IMR-90 (cell line): ENCODE measurements around the gene TIPARP. TPM values are rescaled to one million over a fixed set of nuclear protein-coding genes. Genes with fewer than 3 reads are reported as not detected.

Source experiments
- ATAC-seq: fragments of 200-7000 bp; cut with Tn5 transposase; 2 replicates; pipeline ENCODE4 v1.9.1; 2020; ENCODE audit warnings: low read depth, mild to moderate bottlenecking, moderate library complexity
- BruUV-seq: library from RNA; stranded (reverse); fragments of 400-500 nt; replicated peaks from 2 replicates; lab custom pipeline; 2021; lab: Mats Ljungman, UMichigan
- CTCF ChIA-PET: fragments of 300-600 bp; formaldehyde crosslinking; extraction: SDS; loops from one replicate; lab custom pipeline; 2021; ENCODE audit warnings: antibody characterized with exemption; lab: Yijun Ruan, JAX
- POLR2A ChIA-PET: fragments of 300-600 bp; sonication (Branson Sonifier 250); formaldehyde crosslinking; loops from one replicate; lab custom pipeline; 2022; ENCODE audit warnings: antibody characterized with exemption; ENCODE audit not compliant: unreplicated experiment; lab: Charles Lee
- DNase-seq: peaks from one replicate; pipeline ENCODE4 v3.0.0; 2013
- H2AFZ ChIP-seq: replicated peaks from 2 replicates; pipeline ENCODE3; 2013; ENCODE audit warnings: low read length, mild to moderate bottlenecking; ENCODE audit not compliant: poor library complexity
- H2AK5ac ChIP-seq: 2 replicates; pipeline ENCODE4 v1.6.1; 2013; ENCODE audit warnings: low read depth, low read length, inconsistent platforms
- H2AK9ac ChIP-seq: replicated peaks from 2 replicates; pipeline ENCODE3; 2013; ENCODE audit warnings: mild to moderate bottlenecking, low read depth, low read length, moderate library complexity; ENCODE audit not compliant: poor library complexity
- H2BK120ac ChIP-seq: 2 replicates; pipeline ENCODE4 v1.6.1; 2013; ENCODE audit warnings: low read depth, low read length, inconsistent platforms
- H2BK15ac ChIP-seq: 3 replicates; pipeline ENCODE4 v1.6.1; 2013; ENCODE audit warnings: low read depth, low read length, inconsistent platforms
- H2BK20ac ChIP-seq: 2 replicates; pipeline ENCODE4 v1.6.1; 2013; ENCODE audit warnings: low read depth, mild to moderate bottlenecking, inconsistent platforms, low read length, moderate library complexity
- H2BK5ac ChIP-seq: 2 replicates; pipeline ENCODE4 v1.6.1; 2013; ENCODE audit warnings: mild to moderate bottlenecking, low read depth, low read length, inconsistent platforms; ENCODE audit not compliant: poor library complexity, severe bottlenecking
- H3K14ac ChIP-seq: replicated peaks from 2 replicates; pipeline ENCODE4 v1.6.1; 2013; ENCODE audit warnings: low read depth, low read length, inconsistent platforms
- H3K18ac ChIP-seq: 2 replicates; pipeline ENCODE4 v1.6.1; 2013; ENCODE audit warnings: low read depth, low read length, control low read depth
- H3K23ac ChIP-seq: 2 replicates; pipeline ENCODE4 v1.6.1; 2013; ENCODE audit warnings: low read depth, low read length, inconsistent platforms
- H3K27ac ChIP-seq: 2 replicates; pipeline ENCODE4 v1.5.1; 2013; ENCODE audit warnings: mild to moderate bottlenecking, control low read depth, low read length; ENCODE audit not compliant: insufficient read depth
- H3K27me3 ChIP-seq: 2 replicates; pipeline ENCODE4 v1.6.1; 2013; ENCODE audit warnings: low read length; ENCODE audit not compliant: control insufficient read depth, insufficient read depth
- H3K36me3 ChIP-seq: 2 replicates; pipeline ENCODE4 v1.6.1; 2013; ENCODE audit warnings: low read length, mixed read lengths; ENCODE audit not compliant: control insufficient read depth, insufficient read depth
- H3K4ac ChIP-seq: 2 replicates; pipeline ENCODE4 v1.6.1; 2013; ENCODE audit warnings: low read depth, low read length, inconsistent platforms
- H3K4me1 ChIP-seq: 2 replicates; pipeline ENCODE4 v1.6.1; 2013; ENCODE audit warnings: low read length, mixed read lengths; ENCODE audit not compliant: control insufficient read depth, insufficient read depth
- H3K4me2 ChIP-seq: 2 replicates; pipeline ENCODE4 v1.6.1; 2013; ENCODE audit warnings: low read depth, mild to moderate bottlenecking, control low read depth, low read length, moderate library complexity
- H3K4me3 ChIP-seq: 2 replicates; pipeline ENCODE4 v1.5.1; 2013; ENCODE audit warnings: low read depth, mild to moderate bottlenecking, control low read depth, low read length, moderate library complexity; ENCODE audit not compliant: insufficient read depth
- H3K56ac ChIP-seq: 2 replicates; pipeline ENCODE4 v1.6.1; 2013; ENCODE audit warnings: low read length, inconsistent platforms; ENCODE audit not compliant: insufficient read depth; ENCODE audit errors: extremely low read depth
- H3K79me1 ChIP-seq, 2 experiments: 2 replicates each; pipeline ENCODE4 v1.6.1; 2013; ENCODE audit warnings: low read length in 2 of 2, inconsistent platforms in 1 of 2, low read depth in 1 of 2
- H3K9ac ChIP-seq: 2 replicates; pipeline ENCODE4 v1.6.1; 2013; ENCODE audit warnings: low read depth, low read length, control low read depth
- H3K9me1 ChIP-seq: 2 replicates; pipeline ENCODE4 v1.6.1; 2013; ENCODE audit warnings: low read length, inconsistent platforms; ENCODE audit not compliant: insufficient read depth
- H3K9me3 ChIP-seq: 2 replicates; pipeline ENCODE4 v1.6.1; 2013; ENCODE audit warnings: low read length; ENCODE audit not compliant: control insufficient read depth, insufficient read depth
- H4K20me1 ChIP-seq: 2 replicates; pipeline ENCODE4 v1.6.1; 2013; ENCODE audit warnings: low read length, inconsistent platforms; ENCODE audit not compliant: insufficient read depth
- H4K5ac ChIP-seq: 2 replicates; pipeline ENCODE4 v1.6.1; 2013; ENCODE audit warnings: mild to moderate bottlenecking, low read depth, low read length, control low read depth
- H4K8ac ChIP-seq, 2 experiments: 2 replicates each; pipeline ENCODE4 v1.6.1; 2013; ENCODE audit warnings: low read depth in 2 of 2, low read length in 2 of 2, control low read depth in 1 of 2, inconsistent platforms in 1 of 2
- H4K91ac ChIP-seq: 2 replicates; pipeline ENCODE4 v1.6.1; 2013; ENCODE audit warnings: low read depth, low read length, inconsistent platforms; ENCODE audit not compliant: insufficient read depth
- BHLHE40 ChIP-seq: fragments of 150-350 bp; IDR thresholded peaks from 2 replicates; pipeline ENCODE4 v1.6.1; 2016; ENCODE audit warnings: mild to moderate bottlenecking, low read depth, low read length
- CEBPB ChIP-seq: IDR thresholded peaks from 2 replicates; pipeline ENCODE4 v1.6.1; 2012; ENCODE audit warnings: low read depth, low read length, improper control_type of control experiment
- CHD1 ChIP-seq: IDR thresholded peaks from 2 replicates; pipeline ENCODE4 v1.6.1; 2012; ENCODE audit warnings: low read depth, low read length, improper control_type of control experiment
- CTCF ChIP-seq: conservative IDR thresholded peaks from 2 replicates; pipeline ENCODE4 v1.5.1; 2012; ENCODE audit warnings: mild to moderate bottlenecking, low read depth, low read length, improper control_type of control experiment
- FOS ChIP-seq: fragments of 150-350 bp; IDR thresholded peaks from 2 replicates; pipeline ENCODE4 v1.6.1; 2016; ENCODE audit warnings: low read depth, low read length
- MAFK ChIP-seq: IDR thresholded peaks from 2 replicates; pipeline ENCODE4 v1.6.1; 2012; ENCODE audit warnings: low read depth, low read length, improper control_type of control experiment
- MAZ ChIP-seq: IDR thresholded peaks from 2 replicates; pipeline ENCODE4 v1.6.1; 2012; ENCODE audit warnings: low read depth, mild to moderate bottlenecking, low read length, improper control_type of control experiment, moderate library complexity, borderline replicate concordance
- MXI1 ChIP-seq: IDR thresholded peaks from 2 replicates; pipeline ENCODE4 v1.6.1; 2012; ENCODE audit warnings: low read depth, mild to moderate bottlenecking, low read length, moderate library complexity, borderline replicate concordance
- NFE2L2 ChIP-seq: fragments of 150-350 bp; IDR thresholded peaks from 2 replicates; pipeline ENCODE4 v1.6.1; 2016; ENCODE audit warnings: low read depth, mild to moderate bottlenecking, low read length
- POLR2A ChIP-seq: IDR thresholded peaks from 2 replicates; pipeline ENCODE4 v1.6.1; 2012; ENCODE audit warnings: mild to moderate bottlenecking, low read depth, low read length
- RAD21 ChIP-seq: IDR thresholded peaks from 2 replicates; pipeline ENCODE4 v1.6.1; 2012; ENCODE audit warnings: low read length, improper control_type of control experiment
- RCOR1 ChIP-seq: IDR thresholded peaks from 2 replicates; pipeline ENCODE4 v1.6.1; 2012; ENCODE audit warnings: mild to moderate bottlenecking, low read length, improper control_type of control experiment; ENCODE audit not compliant: insufficient replicate concordance
- RFX5 ChIP-seq: IDR thresholded peaks from 2 replicates; pipeline ENCODE4 v1.8.0; 2012; ENCODE audit warnings: low read depth, mild to moderate bottlenecking, low read length, moderate library complexity
- SMC3 ChIP-seq: fragments of 150-350 bp; IDR thresholded peaks from 2 replicates; pipeline ENCODE4 v1.6.1; 2016; ENCODE audit warnings: low read depth, mild to moderate bottlenecking, antibody characterized with exemption, low read length, moderate library complexity
- USF2 ChIP-seq: fragments of 150-350 bp; IDR thresholded peaks from 2 replicates; pipeline ENCODE4 v1.6.1; 2017; ENCODE audit warnings: mild to moderate bottlenecking, antibody characterized with exemption, low read length, low read depth
- WGBS, 2 experiments: methylation state at CpG; one replicate each; pipeline versions ENCODE4 v1.1.5 to v1.1.7; 2013; ENCODE audit warnings: missing lambda C conversion rate in 2 of 2; ENCODE audit not compliant: insufficient read length in 1 of 2; ENCODE audit errors: extremely low coverage in 2 of 2; 5-methylcytosine and 5-hydroxymethylcytosine counted together
- dilution Hi-C: fragments of 300-500 bp; cut with HindIII; formaldehyde crosslinking; loops from one replicate; pipeline ENCODE4 v1.14.3; 2018; ENCODE audit warnings: low sequenced_read_pairs; ENCODE audit not compliant: unreplicated experiment
- in situ Hi-C: fragments of 300-500 bp; cut with MboI; formaldehyde crosslinking; loops from 3 replicates; pipeline ENCODE4 v1.14.3; 2019; ENCODE audit warnings: low sequenced_read_pairs, inconsistent platforms, mixed read lengths
- intact Hi-C: fragments of 100-400 bp; cut with micrococcal nuclease; formaldehyde crosslinking; loops from 2 replicates; pipeline ENCODE4 v1.10.0; 2022
- polyA plus RNA-seq, 3 experiments: library from polyadenylated mRNA; depleted of rRNA; stranded (reverse); fragments of >200 nt; gene quantifications; 2 replicates each; pipeline ENCODE4 v1.2.3, GENCODE V29; 2012; ENCODE audit warnings: low replicate concordance in 1 of 3
- total RNA-seq: library from RNA; depleted of rRNA; stranded (reverse); fragments of >200 nt; gene quantifications from 2 replicates; pipeline ENCODE4 v1.2.3, GENCODE V29; 2012

The TIPARP gene
- total and polyA plus RNA-seq, 2 of the 4 experiments (the other 2 are of a cell fraction) = 12.6 to 70.8 TPM

GRCh38 chr3:156727519-156728205 lies 53.3 kb downstream of the TIPARP start:
- Histone ChIP-seq H4K20me1 (no peaks in the 10 kb centered on the region), H3K4me1 (peaks cover 11% of the 10 kb centered on the region), H4K8ac (no peak overlapping the region), H3K27ac (no peak overlapping the region), H3K79me1 (peaks cover 0 to 4% of the 10 kb centered on the region in 2 experiments; a peak in 1 of 4 replicates), H2AK9ac (no peak overlapping the region), H3K14ac (peak overlapping the region; percentile 41; the same call in 1 of the 2 replicates), H2BK120ac (no peak overlapping the region), H3K4me3 (no peak overlapping the region), H2BK15ac (no peak overlapping the region), H3K9ac (no peak overlapping the region), H3K9me3 (no peaks in the 10 kb centered on the region), H3K9me1 (peaks cover 10% of the 10 kb centered on the region; the same call in 1 of the 2 replicates), H3K27me3 (no peaks in the 10 kb centered on the region), H2AK5ac (no peak overlapping the region), H3K23ac (no peak overlapping the region), H3K56ac (no peak overlapping the region), H3K4ac (peak overlapping the region; percentile 30; the same call in 1 of the 2 replicates), H3K36me3 (no peaks in the 10 kb centered on the region), H2BK5ac (no peak overlapping the region), H3K18ac (no peak overlapping the region), H4K91ac (no peak overlapping the region), H2AFZ (no peak overlapping the region), H4K5ac (no peak overlapping the region; the same call in 1 of the 2 replicates), H2BK20ac (0 out of 2 replicates have a peak overlapping the region, but pooled peaks have one; percentile 4), H3K4me2 (no peak overlapping the region)
- DNase-seq = no peak
- CTCF ChIA-PET = interaction anchor here (0.6 kb wide), 1 partner anchor 934 kb away, joined by 3 read pairs; no protein-coding TSS in a partner anchor
- intact Hi-C loops = no loop called here
- peak; percentile 7; the same call in 1 of the 2 replicates for ATAC-seq
- WGBS, 2 experiments = no CpG with 5 or more reads among the region's 3 CpGs
- no TSS peak for BruUV-seq
- in situ Hi-C loops = no loop called here
- dilution Hi-C loops = no loop called here
- POLR2A ChIA-PET = interaction anchor here (0.6 kb wide), 1 partner anchor 26 kb away, joined by 3 read pairs; no protein-coding TSS in a partner anchor
- TF ChIP-seq CHD1 (no peak), FOS (no peak), RAD21 (no peak), MAFK (no peak), POLR2A (no peak), RFX5 (no peak), NFE2L2 (no peak), MXI1 (no peak), CEBPB (no peak), RCOR1 (no peak), MAZ (no peak), USF2 (no peak), SMC3 (no peak), BHLHE40 (no peak), CTCF (no peak)
